Neural cell (in vitro differentiated cells): ENCODE results near the gene FNDC3B. TPM values are rescaled to one million over a fixed set of nuclear protein-coding genes. Genes with fewer than 3 reads are reported as not detected.

Experiments
- H2AFZ ChIP-seq: fragments of 200-600, 300-800 bp; sonication (generic), shearing (Covaris generic); 2 replicates; pipeline ENCODE4 v1.6.0; 2014; ENCODE audit warnings: low read depth, mild to moderate bottlenecking, antibody characterized with exemption, low read length, moderate library complexity
- H3F3A ChIP-seq: fragments of 200-600 bp; shearing (Covaris generic); 2 replicates; pipeline ENCODE4 v1.6.1; 2016; ENCODE audit warnings: mild to moderate bottlenecking, moderate library complexity, mixed read lengths, antibody characterized with exemption, low read length; ENCODE audit not compliant: insufficient read depth, poor library complexity, severe bottlenecking
- H3K27ac ChIP-seq: fragments of 200-600, 300-800 bp; sonication (generic), shearing (Covaris generic); 2 replicates; pipeline ENCODE4 v1.5.1; 2014; ENCODE audit warnings: mild to moderate bottlenecking, low read length, moderate library complexity
- H3K27me3 ChIP-seq: fragments of 300-800, 200-600 bp; sonication (generic), shearing (Covaris generic); 2 replicates; pipeline ENCODE4 v1.6.0; 2014; ENCODE audit warnings: mild to moderate bottlenecking, low read depth, low read length, moderate library complexity; ENCODE audit not compliant: insufficient read depth
- H3K36me3 ChIP-seq: fragments of 300-800, 200-600 bp; sonication (generic), shearing (Covaris generic); 2 replicates; pipeline ENCODE4 v1.5.1; 2014; ENCODE audit warnings: mild to moderate bottlenecking, antibody characterized with exemption, low read length, moderate library complexity; ENCODE audit not compliant: insufficient read depth
- H3K4me2 ChIP-seq: fragments of 300-800, 200-600 bp; sonication (generic), shearing (Covaris generic); 2 replicates; pipeline ENCODE4 v1.6.0; 2014; ENCODE audit warnings: mild to moderate bottlenecking, low read length
- H3K4me3 ChIP-seq: fragments of 300-800, 200-600 bp; sonication (generic), shearing (Covaris generic); 2 replicates; pipeline ENCODE4 v1.5.1; 2014; ENCODE audit warnings: mild to moderate bottlenecking, low read length, moderate library complexity
- H3K79me2 ChIP-seq: fragments of 200-600 bp; shearing (Covaris generic); replicated peaks from 2 replicates; pipeline ENCODE4 v1.6.0; 2014; ENCODE audit warnings: mild to moderate bottlenecking, low read length, moderate library complexity; ENCODE audit not compliant: insufficient read depth
- H3K9ac ChIP-seq: fragments of 300-800, 200-600 bp; sonication (generic), shearing (Covaris generic); 2 replicates; pipeline ENCODE4 v1.6.1; 2016; ENCODE audit warnings: mild to moderate bottlenecking, low read length, mixed read lengths
- H3K9me2 ChIP-seq: fragments of 200-600 bp; shearing (Covaris generic); 2 replicates; pipeline ENCODE4 v1.6.1; 2016; ENCODE audit warnings: mild to moderate bottlenecking, low read length, mixed read lengths; ENCODE audit not compliant: insufficient read depth
- H3K9me3 ChIP-seq: fragments of 200-600, 300-800 bp; sonication (generic), shearing (Covaris generic); 2 replicates; pipeline ENCODE4 v1.6.1; 2016; ENCODE audit warnings: mild to moderate bottlenecking, mixed run types, low read length, moderate library complexity, mixed read lengths
- H4K20me1 ChIP-seq: fragments of 200-600 bp; shearing (Covaris generic); 2 replicates; pipeline ENCODE4 v1.6.1; 2016; ENCODE audit warnings: mild to moderate bottlenecking, mixed run types; ENCODE audit not compliant: insufficient read depth
- EP300 ChIP-seq: fragments of 450-650 bp; conservative IDR thresholded peaks from 2 replicates; pipeline ENCODE4 v1.6.1; 2014; ENCODE audit warnings: antibody characterized with exemption, mild to moderate bottlenecking, moderate library complexity; ENCODE audit not compliant: poor library complexity, severe bottlenecking
- EZH2 ChIP-seq: fragments of 200-600, 300-800 bp; shearing (Covaris generic), sonication (generic); IDR thresholded peaks from 2 replicates; pipeline ENCODE4 v1.6.1; 2014; ENCODE audit warnings: antibody characterized with exemption, low read length, borderline replicate concordance, mild to moderate bottlenecking; ENCODE audit not compliant: insufficient read depth, poor library complexity, severe bottlenecking
- MXI1 ChIP-seq: fragments of 450-650 bp; conservative IDR thresholded peaks from 2 replicates; pipeline ENCODE4 v1.6.1; 2014; ENCODE audit warnings: antibody characterized with exemption, mild to moderate bottlenecking; ENCODE audit not compliant: poor library complexity, severe bottlenecking
- POLR2AphosphoS5 ChIP-seq: IDR thresholded peaks from 2 replicates; pipeline ENCODE4 v1.6.1; 2012
- RAD21 ChIP-seq: fragments of 450-650 bp; conservative IDR thresholded peaks from 2 replicates; pipeline ENCODE4 v1.6.1; 2014; ENCODE audit warnings: antibody characterized with exemption, mild to moderate bottlenecking, moderate library complexity
- SMC3 ChIP-seq: fragments of 450-650 bp; conservative IDR thresholded peaks from 2 replicates; pipeline ENCODE4 v1.6.1; 2014; ENCODE audit warnings: antibody characterized with exemption, mild to moderate bottlenecking, moderate library complexity; ENCODE audit not compliant: poor library complexity
- TAF1 ChIP-seq: IDR thresholded peaks from 2 replicates; pipeline ENCODE4 v1.6.1; 2012; ENCODE audit warnings: low read depth
- polyA plus RNA-seq: library from polyadenylated mRNA; depleted of rRNA; stranded (reverse); fragments of >200 nt; gene quantifications from 2 replicates; pipeline ENCODE4 v1.2.3, GENCODE V29; 2014
- TF ChIP-seq, protein P1 (sequence below): IDR thresholded peaks from 2 replicates; pipeline ENCODE4 v1.6.1; 2012; ENCODE audit warnings: borderline replicate concordance
- TF ChIP-seq, protein P2 (sequence below): fragments of 450-650 bp; IDR thresholded peaks from 2 replicates; pipeline ENCODE4 v1.5.1; 2014; ENCODE audit warnings: antibody characterized with exemption, mild to moderate bottlenecking, moderate library complexity; ENCODE audit not compliant: poor library complexity, severe bottlenecking

Gene FNDC3B
- polyA plus RNA-seq, 1 donor from 2014 or later, result 4.9 TPM

DNA sequence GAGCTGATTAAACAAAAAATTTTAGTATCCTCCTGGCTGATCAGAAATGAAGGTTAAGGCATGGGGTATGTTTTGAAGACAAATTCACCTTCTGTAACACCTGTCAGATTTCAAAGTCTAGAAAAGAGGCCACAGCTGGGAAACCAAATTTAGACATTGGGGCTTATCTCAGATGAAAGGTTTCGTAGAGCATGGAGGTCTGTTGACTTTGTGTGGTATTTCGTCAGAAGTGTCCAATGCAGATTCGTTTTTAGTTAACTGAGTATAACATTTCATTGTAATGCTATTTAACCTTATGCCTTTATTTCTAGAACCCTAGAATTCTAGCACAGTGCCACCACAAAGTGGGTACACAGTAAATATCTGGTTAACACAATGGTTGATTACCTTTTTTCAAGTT lies 61.7 kb downstream of the FNDC3B start:
- Histone ChIP-seq H2AFZ (no peak overlapping the region), H3K36me3 (no peaks in the 10 kb centered on the region), H3F3A (peaks cover 2% of the 10 kb centered on the region), H4K20me1 (no peaks in the 10 kb centered on the region), H3K9ac (no peak overlapping the region), H3K27ac (no peak overlapping the region), H3K9me3 (no peaks in the 10 kb centered on the region), H3K9me2 (no peaks in the 10 kb centered on the region), H3K79me2 (peaks cover 36% of the 10 kb centered on the region), H3K4me2 (no peak overlapping the region), H3K4me3 (no peak overlapping the region), H3K27me3 (no peaks in the 10 kb centered on the region)
- TF ChIP-seq, protein P1, sequence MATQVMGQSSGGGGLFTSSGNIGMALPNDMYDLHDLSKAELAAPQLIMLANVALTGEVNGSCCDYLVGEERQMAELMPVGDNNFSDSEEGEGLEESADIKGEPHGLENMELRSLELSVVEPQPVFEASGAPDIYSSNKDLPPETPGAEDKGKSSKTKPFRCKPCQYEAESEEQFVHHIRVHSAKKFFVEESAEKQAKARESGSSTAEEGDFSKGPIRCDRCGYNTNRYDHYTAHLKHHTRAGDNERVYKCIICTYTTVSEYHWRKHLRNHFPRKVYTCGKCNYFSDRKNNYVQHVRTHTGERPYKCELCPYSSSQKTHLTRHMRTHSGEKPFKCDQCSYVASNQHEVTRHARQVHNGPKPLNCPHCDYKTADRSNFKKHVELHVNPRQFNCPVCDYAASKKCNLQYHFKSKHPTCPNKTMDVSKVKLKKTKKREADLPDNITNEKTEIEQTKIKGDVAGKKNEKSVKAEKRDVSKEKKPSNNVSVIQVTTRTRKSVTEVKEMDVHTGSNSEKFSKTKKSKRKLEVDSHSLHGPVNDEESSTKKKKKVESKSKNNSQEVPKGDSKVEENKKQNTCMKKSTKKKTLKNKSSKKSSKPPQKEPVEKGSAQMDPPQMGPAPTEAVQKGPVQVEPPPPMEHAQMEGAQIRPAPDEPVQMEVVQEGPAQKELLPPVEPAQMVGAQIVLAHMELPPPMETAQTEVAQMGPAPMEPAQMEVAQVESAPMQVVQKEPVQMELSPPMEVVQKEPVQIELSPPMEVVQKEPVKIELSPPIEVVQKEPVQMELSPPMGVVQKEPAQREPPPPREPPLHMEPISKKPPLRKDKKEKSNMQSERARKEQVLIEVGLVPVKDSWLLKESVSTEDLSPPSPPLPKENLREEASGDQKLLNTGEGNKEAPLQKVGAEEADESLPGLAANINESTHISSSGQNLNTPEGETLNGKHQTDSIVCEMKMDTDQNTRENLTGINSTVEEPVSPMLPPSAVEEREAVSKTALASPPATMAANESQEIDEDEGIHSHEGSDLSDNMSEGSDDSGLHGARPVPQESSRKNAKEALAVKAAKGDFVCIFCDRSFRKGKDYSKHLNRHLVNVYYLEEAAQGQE, result no peak
- no peak for TF ChIP-seq TAF1
- TF ChIP-seq MXI1, result no peak
- no peak for TF ChIP-seq SMC3
- no peak for TF ChIP-seq EZH2
- TF ChIP-seq EP300, result no peak
- no peak for TF ChIP-seq RAD21
- no peak for TF ChIP-seq POLR2AphosphoS5
- TF ChIP-seq, protein P2, sequence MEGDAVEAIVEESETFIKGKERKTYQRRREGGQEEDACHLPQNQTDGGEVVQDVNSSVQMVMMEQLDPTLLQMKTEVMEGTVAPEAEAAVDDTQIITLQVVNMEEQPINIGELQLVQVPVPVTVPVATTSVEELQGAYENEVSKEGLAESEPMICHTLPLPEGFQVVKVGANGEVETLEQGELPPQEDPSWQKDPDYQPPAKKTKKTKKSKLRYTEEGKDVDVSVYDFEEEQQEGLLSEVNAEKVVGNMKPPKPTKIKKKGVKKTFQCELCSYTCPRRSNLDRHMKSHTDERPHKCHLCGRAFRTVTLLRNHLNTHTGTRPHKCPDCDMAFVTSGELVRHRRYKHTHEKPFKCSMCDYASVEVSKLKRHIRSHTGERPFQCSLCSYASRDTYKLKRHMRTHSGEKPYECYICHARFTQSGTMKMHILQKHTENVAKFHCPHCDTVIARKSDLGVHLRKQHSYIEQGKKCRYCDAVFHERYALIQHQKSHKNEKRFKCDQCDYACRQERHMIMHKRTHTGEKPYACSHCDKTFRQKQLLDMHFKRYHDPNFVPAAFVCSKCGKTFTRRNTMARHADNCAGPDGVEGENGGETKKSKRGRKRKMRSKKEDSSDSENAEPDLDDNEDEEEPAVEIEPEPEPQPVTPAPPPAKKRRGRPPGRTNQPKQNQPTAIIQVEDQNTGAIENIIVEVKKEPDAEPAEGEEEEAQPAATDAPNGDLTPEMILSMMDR, result no peak

DNA sequence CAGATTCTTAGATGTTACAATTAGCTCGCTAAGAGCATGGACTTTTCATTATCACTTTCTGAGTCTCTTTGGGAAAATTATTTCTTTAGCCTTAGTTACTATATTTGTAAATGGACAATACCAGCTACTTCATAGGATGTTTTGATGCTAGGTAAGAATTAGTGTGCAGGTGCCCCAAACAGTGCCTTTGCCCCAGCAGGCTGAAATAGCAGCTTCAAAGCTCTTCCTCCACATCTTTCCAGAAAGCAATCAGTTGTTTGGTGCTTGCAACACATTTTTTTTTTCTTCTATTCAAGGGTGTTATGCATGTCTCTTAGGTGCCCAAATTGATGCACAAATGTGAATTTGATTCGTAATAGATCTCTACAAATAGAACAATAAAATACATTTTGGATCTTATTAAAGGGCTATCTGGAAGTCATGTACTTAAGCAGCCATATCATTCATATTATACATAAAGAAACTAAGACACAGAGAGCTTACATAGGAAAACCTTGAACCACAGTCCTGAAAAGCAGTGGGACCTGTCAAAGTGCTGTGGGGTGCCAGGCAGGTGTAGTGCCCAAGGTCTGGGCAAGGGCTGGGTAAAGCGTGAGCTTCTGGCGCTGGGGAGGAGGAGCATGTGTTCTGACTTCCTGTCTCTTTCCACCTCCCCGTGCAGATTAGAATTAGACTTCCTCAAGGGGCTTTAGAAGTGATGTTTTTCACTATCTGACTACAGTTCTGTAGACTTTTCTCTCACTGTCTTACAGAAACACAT lies 62.9 kb downstream of the FNDC3B start:
- no peak overlapping the region for H3K4me2 ChIP-seq
- no peak overlapping the region for H3K9ac ChIP-seq
- H4K20me1 ChIP-seq, result no peaks in the 10 kb centered on the region
- H3K79me2 ChIP-seq, result peaks cover 39% of the 10 kb centered on the region
- H3K27ac ChIP-seq, result no peak overlapping the region
- H3K36me3 ChIP-seq, result no peaks in the 10 kb centered on the region
- H3K9me3 ChIP-seq, result no peaks in the 10 kb centered on the region
- no peak overlapping the region for H3K4me3 ChIP-seq
- TF ChIP-seq EP300 (no peak), TAF1 (no peak), MXI1 (no peak), EZH2 (no peak), RAD21 (no peak)
- TF ChIP-seq, protein P1, result no peak
- no peak overlapping the region for H2AFZ ChIP-seq
- H3F3A ChIP-seq, result peaks cover 2% of the 10 kb centered on the region
- no peaks in the 10 kb centered on the region for H3K9me2 ChIP-seq
- no peaks in the 10 kb centered on the region for H3K27me3 ChIP-seq
